Measurements from ENCODE around the gene BMP2. TPM values are rescaled to one million over a fixed set of nuclear protein-coding genes. Genes with fewer than 3 reads are reported as not detected.

The BMP2 gene
- total RNA-seq, 1 experiment from 2014 or later = not detected

DNA sequence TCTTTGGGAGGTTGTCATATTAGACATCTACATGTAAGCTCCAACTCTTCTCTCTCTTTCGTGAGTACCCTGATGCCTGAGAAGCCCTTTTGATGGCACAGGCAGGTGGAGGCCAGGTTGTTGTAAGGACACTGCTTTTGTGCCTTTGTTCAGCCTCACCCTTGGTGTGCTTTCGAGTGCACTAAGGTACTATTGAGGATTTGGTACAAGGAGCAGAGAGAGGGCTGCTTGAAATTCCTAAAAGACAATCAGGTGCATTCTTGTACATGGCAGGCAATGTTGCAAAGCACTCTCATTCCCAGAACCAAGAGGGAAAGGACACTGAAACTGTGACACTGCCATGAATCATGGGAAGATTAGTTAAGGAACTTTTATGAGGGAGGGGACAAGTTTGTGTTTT lies 19.1 kb downstream of the BMP2 start:
- no peaks in the 10 kb centered on the region for H3K9me2 ChIP-seq (ENCODE audit: insufficient read depth)
- no peaks in the 10 kb centered on the region for H3K79me2 ChIP-seq (ENCODE audit: low read depth)
- H3F3A ChIP-seq (ENCODE audit: insufficient read depth, low read depth) = no peaks in the 10 kb centered on the region
- H4K20me1 ChIP-seq (ENCODE audit: insufficient read depth) = no peaks in the 10 kb centered on the region
- CTCF ChIA-PET = no interaction called here
- no peak overlapping the region for H3K27ac ChIP-seq
- intact Hi-C loops (cut with micrococcal nuclease; ENCODE audit: unreplicated experiment) = no loop called here
- peaks cover 72% of the 10 kb centered on the region for H3K27me3 ChIP-seq (ENCODE audit: insufficient read depth, low read depth)
- POLR2A ChIA-PET (ENCODE audit: unreplicated experiment) = no interaction called here
- H2AFZ ChIP-seq = no peak overlapping the region
- H3K4me1 ChIP-seq (replicated peaks; ENCODE audit: insufficient read depth) = no peaks in the 10 kb centered on the region
- no peak for TF ChIP-seq EZH2 (IDR thresholded peaks at IDR 0.05; ENCODE audit: low read depth)
- TF ChIP-seq, protein P1, sequence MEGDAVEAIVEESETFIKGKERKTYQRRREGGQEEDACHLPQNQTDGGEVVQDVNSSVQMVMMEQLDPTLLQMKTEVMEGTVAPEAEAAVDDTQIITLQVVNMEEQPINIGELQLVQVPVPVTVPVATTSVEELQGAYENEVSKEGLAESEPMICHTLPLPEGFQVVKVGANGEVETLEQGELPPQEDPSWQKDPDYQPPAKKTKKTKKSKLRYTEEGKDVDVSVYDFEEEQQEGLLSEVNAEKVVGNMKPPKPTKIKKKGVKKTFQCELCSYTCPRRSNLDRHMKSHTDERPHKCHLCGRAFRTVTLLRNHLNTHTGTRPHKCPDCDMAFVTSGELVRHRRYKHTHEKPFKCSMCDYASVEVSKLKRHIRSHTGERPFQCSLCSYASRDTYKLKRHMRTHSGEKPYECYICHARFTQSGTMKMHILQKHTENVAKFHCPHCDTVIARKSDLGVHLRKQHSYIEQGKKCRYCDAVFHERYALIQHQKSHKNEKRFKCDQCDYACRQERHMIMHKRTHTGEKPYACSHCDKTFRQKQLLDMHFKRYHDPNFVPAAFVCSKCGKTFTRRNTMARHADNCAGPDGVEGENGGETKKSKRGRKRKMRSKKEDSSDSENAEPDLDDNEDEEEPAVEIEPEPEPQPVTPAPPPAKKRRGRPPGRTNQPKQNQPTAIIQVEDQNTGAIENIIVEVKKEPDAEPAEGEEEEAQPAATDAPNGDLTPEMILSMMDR (conservative IDR thresholded peaks at IDR 0.05) = no peak
- no peak for DNase-seq
- no peaks in the 10 kb centered on the region for H3K9me3 ChIP-seq (ENCODE audit: insufficient read depth, low read depth)
- BruUV-seq (replicated peaks) = no TSS peak
- no peak overlapping the region for H3K4me3 ChIP-seq
- no peak overlapping the region for H3K4me2 ChIP-seq
- H3K36me3 ChIP-seq (ENCODE audit: low read depth) = no peaks in the 10 kb centered on the region

DNA sequence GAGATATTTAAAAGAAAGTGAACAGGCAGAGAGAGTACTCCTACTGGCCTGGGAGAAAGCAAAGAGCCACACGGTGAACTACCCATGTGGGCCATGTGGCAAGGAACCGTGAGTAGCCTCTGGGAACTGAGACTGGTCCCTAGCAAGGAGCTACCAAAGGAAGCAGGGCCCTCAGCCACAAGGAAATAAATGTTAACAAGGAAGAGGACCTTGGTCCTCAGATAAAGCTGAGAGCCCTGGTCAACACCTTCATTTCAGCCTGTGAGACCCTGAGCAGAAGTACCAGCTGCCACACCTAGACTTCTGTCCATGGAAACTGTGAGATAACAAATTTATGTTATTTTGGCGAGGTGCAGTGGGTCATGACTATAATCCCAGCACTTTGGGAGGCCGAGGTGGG lies 25.3 kb downstream of the BMP2 start:
- Histone ChIP-seq H3F3A (ENCODE audit: insufficient read depth, low read depth) (no peaks in the 10 kb centered on the region), H3K79me2 (ENCODE audit: low read depth) (no peaks in the 10 kb centered on the region), H3K4me2 (no peak overlapping the region), H3K27ac (no peak overlapping the region), H4K20me1 (ENCODE audit: insufficient read depth) (no peaks in the 10 kb centered on the region), H3K4me1 (replicated peaks; ENCODE audit: insufficient read depth) (no peaks in the 10 kb centered on the region), H3K9me2 (ENCODE audit: insufficient read depth) (no peaks in the 10 kb centered on the region), H3K27me3 (ENCODE audit: insufficient read depth, low read depth) (peaks cover 32% of the 10 kb centered on the region), H3K4me3 (no peak overlapping the region), H3K9me3 (ENCODE audit: insufficient read depth, low read depth) (no peaks in the 10 kb centered on the region), H2AFZ (no peak overlapping the region), H3K36me3 (ENCODE audit: low read depth) (no peaks in the 10 kb centered on the region)
- no TSS peak for BruUV-seq (replicated peaks)
- intact Hi-C loops (cut with micrococcal nuclease; ENCODE audit: unreplicated experiment) = no loop called here
- ChIA-PET POLR2A (ENCODE audit: unreplicated experiment) (no interaction called here), CTCF (no interaction called here)
- no peak for DNase-seq
- TF ChIP-seq, protein P1 (conservative IDR thresholded peaks at IDR 0.05) = no peak
- no peak for TF ChIP-seq EZH2 (IDR thresholded peaks at IDR 0.05; ENCODE audit: low read depth)

DNA sequence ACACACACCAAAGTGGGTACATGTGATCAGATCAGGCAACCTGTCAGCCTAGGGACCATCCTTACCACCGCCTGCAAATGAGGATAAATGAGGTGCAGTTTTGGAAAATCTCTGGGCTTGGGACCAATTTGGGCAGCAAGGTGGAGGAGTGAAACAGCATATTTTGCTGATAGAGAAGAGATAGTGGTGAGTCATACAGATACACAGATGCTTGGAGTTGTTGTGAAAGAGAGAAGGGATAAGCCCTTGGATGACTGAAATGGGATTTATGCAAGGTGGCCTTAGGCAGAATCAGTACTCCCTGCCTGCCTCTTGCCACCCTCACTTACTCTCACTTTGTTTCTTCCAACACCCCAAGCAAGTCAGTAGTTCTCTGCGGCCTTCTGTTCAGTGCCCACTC lies 34.7 kb downstream of the BMP2 start:
- H3K27me3 ChIP-seq (ENCODE audit: insufficient read depth, low read depth) = 0 out of 2 replicates have a peak, but pooled peaks cover 4% of the 10 kb centered on the region
- ChIA-PET POLR2A (ENCODE audit: unreplicated experiment) (no interaction called here), CTCF (no interaction called here)
- no peak overlapping the region for H3K4me3 ChIP-seq
- H3K4me1 ChIP-seq (replicated peaks; ENCODE audit: insufficient read depth) = no peaks in the 10 kb centered on the region
- H3F3A ChIP-seq (ENCODE audit: insufficient read depth, low read depth) = no peaks in the 10 kb centered on the region
- DNase-seq = no peak
- H3K9me3 ChIP-seq (ENCODE audit: insufficient read depth, low read depth) = peaks cover 9% of the 10 kb centered on the region; the same call in 1 of the 2 replicates
- TF ChIP-seq EZH2 (IDR thresholded peaks at IDR 0.05; ENCODE audit: low read depth) = no peak
- TF ChIP-seq, protein P1 (conservative IDR thresholded peaks at IDR 0.05) = no peak
- intact Hi-C loops (cut with micrococcal nuclease; ENCODE audit: unreplicated experiment) = no loop called here
- no peaks in the 10 kb centered on the region for H3K79me2 ChIP-seq (ENCODE audit: low read depth)
- no peak overlapping the region for H3K27ac ChIP-seq
- BruUV-seq (replicated peaks) = no TSS peak
- no peaks in the 10 kb centered on the region for H3K9me2 ChIP-seq (ENCODE audit: insufficient read depth)
- no peak overlapping the region for H2AFZ ChIP-seq
- H4K20me1 ChIP-seq (ENCODE audit: insufficient read depth) = no peaks in the 10 kb centered on the region
- no peaks in the 10 kb centered on the region for H3K36me3 ChIP-seq (ENCODE audit: low read depth)
- no peak overlapping the region for H3K4me2 ChIP-seq

Measured in PC-9 (cell line).